HFFc6 (cell line): ENCODE measurements around the gene HTRA3. TPM values are rescaled to one million over a fixed set of nuclear protein-coding genes. Genes with fewer than 3 reads are reported as not detected.

Source experiments
- DNase-seq: peaks from one replicate; pipeline ENCODE4 v3.0.0-alpha.2; 2018
- H3K27ac Mint-ChIP-seq: 2 replicates; pipeline ENCODE4 v1.8.0; 2020; ENCODE audit warnings: mild to moderate bottlenecking, mixed read lengths
- H3K27me3 Mint-ChIP-seq: 2 replicates; pipeline ENCODE4 v1.8.0; 2021; ENCODE audit warnings: mild to moderate bottlenecking, moderate library complexity, mixed read lengths; ENCODE audit not compliant: insufficient read depth
- H3K36me3 Mint-ChIP-seq: 2 replicates; pipeline ENCODE4 v1.8.0; 2021; ENCODE audit warnings: low read depth, mixed read lengths
- H3K4me1 Mint-ChIP-seq: 2 replicates; pipeline ENCODE4 v1.8.0; 2020; ENCODE audit warnings: low read depth, mixed read lengths
- H3K4me3 Mint-ChIP-seq: 2 replicates; pipeline ENCODE4 v1.8.0; 2020; ENCODE audit warnings: mild to moderate bottlenecking, moderate library complexity, mixed read lengths
- H3K9me3 Mint-ChIP-seq: 2 replicates; pipeline ENCODE4 v1.8.0; 2020; ENCODE audit warnings: mild to moderate bottlenecking, mixed read lengths
- CTCF ChIP-seq: fragments of 200-600 bp; sonication (generic); IDR thresholded peaks from 2 replicates; pipeline ENCODE4 v1.5.0; 2021; ENCODE audit warnings: antibody characterized with exemption, mild to moderate bottlenecking
- total RNA-seq, 6 experiments: library from RNA; stranded (reverse); fragmentation: NEBNext Ultra II Directional; extraction: Animal tissue kit (Norgen Biotek cat#: 25700); gene quantifications; 2 replicates in 1 of 6; 3 replicates in 5 of 6; pipeline ENCODE4 v1.2.3, GENCODE V29; 2021

HTRA3 gene
- total RNA-seq, 6 experiments from 2014 or later, result 4.2 to 7.0 (median 4.8) TPM

DNA sequence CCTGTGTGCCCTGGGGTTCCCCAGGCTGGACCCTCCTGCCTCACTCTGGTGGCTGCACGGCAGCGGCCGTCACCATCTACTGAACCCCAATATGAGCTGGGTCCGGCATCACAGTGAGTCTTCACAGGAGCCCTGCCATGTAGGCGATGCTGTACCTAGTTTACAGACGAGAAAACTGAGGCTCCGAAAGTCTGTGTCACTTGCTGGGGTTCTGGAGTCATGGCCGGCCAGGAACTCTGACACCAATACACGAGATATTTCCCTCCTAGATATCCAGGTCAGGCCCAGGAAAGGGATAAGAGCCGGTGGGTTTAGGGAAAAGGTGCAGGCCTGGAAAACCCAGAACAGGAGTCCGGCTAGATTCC lies 74.4 kb downstream of the HTRA3 start:
- DNase-seq, result no peak
- Mint-ChIP-seq H3K27ac (no peak overlapping the region), H3K36me3 (no peaks in the 10 kb centered on the region), H3K9me3 (no peaks in the 10 kb centered on the region), H3K4me1 (no peaks in the 10 kb centered on the region; the same call in 1 of the 2 replicates), H3K27me3 (peaks cover 7% of the 10 kb centered on the region), H3K4me3 (no peak overlapping the region)
- TF ChIP-seq CTCF, result no peak

GRCh38 chr4:8344377-8344776 lies 74.8 kb downstream of the HTRA3 start:
- no peak overlapping the region for H3K4me3 Mint-ChIP-seq
- H3K27me3 Mint-ChIP-seq, result peaks cover 8% of the 10 kb centered on the region
- no peaks in the 10 kb centered on the region for H3K9me3 Mint-ChIP-seq
- H3K4me1 Mint-ChIP-seq, result no peaks in the 10 kb centered on the region; the same call in 1 of the 2 replicates
- no peak for DNase-seq
- no peak for TF ChIP-seq CTCF
- no peaks in the 10 kb centered on the region for H3K36me3 Mint-ChIP-seq
- no peak overlapping the region for H3K27ac Mint-ChIP-seq

DNA sequence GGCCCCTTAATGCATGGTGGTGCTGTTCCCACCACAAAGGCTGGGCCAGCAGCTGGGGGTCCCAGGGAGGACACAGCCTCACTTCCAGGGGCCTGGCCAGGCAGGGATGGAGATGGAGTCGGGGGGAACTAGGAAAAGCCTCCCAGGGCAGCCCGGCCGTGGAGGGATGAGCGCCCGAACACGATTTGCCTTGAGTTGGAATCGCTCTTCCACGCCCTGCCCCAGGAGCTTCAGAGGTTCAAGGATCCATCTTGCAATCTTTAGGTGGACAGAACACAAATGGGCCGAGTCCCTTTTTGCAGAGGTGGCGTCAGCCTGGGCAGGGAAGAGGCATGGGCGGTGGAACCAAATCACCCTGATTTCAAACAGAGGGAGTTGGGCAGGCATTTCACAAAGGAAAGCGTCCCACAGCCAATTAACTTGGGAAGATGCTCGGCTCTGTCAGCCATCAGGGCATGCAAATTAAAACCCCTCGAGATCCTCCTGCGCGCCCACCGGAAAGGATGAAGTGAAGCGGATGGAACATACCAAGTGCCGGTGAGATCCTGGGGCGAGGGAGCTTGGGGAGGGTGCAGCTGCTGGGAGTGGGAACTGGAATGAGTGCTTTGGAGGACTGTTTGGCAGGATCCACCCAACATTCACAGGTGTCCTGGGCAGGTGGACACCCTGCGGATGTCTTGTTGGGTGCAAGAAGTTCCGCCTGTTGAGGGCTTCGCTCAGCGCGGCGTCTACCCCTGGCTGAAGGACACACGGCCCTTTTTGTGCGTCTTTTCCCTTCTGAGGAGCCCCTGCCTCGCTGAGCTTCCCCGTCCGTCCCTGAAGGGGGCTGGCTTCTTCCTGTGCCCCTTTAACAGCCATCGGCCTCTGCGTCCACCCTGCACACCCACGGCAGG lies 75.7 kb downstream of the HTRA3 start:
- H3K4me3 Mint-ChIP-seq, result no peak overlapping the region
- H3K27ac Mint-ChIP-seq, result no peak overlapping the region
- H3K27me3 Mint-ChIP-seq, result peaks cover 11% of the 10 kb centered on the region
- no peaks in the 10 kb centered on the region for H3K36me3 Mint-ChIP-seq
- H3K9me3 Mint-ChIP-seq, result no peaks in the 10 kb centered on the region
- no peak for TF ChIP-seq CTCF
- DNase-seq, result no peak
- no peaks in the 10 kb centered on the region; the same call in 1 of the 2 replicates for H3K4me1 Mint-ChIP-seq

DNA sequence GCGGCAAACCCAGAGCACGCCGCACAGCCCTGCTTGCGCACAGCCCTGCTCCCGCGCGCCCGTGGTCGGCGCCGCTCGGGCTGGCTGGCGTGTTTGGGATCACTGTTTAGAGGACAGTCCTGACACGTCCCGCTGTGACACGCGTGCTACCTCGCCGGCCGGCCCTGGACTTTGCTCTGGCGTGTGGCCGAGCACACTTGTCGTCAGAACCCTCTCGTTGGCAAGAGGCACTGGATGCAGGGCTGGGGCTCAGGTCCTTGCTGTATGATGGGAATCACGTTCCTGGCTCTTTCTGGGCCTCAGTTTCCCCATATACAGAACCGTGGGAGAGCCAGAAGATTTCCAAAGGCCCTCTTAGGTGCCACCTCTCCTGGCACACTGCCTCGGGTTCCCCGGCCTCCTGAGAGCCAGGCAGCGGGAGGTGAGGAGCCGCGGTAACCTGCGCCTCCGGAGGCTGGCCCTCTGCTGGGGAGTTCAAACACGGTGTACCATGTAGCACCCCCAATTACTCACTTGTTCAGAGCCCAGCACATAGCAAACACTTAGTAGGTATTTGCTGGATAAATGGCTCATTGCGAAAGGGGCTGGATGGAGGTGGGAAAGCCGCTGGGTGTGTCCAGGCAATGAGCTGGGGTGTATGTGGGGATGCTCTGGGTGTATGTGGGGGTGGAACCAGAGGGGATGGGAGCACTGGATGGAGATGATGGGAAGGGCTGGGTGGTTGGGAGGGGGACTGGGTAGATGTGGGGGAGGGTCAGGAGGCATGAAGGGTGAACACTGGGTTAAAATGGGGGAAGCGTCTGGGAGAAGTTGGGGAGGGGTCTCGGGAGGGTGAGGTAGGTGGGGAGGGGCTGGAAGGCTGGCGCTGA lies 76.6 kb downstream of the HTRA3 start:
- H3K36me3 Mint-ChIP-seq, result no peaks in the 10 kb centered on the region
- DNase-seq, result no peak
- H3K27ac Mint-ChIP-seq, result no peak overlapping the region
- H3K27me3 Mint-ChIP-seq, result peaks cover 11% of the 10 kb centered on the region
- H3K9me3 Mint-ChIP-seq, result no peaks in the 10 kb centered on the region
- TF ChIP-seq CTCF, result no peak
- no peaks in the 10 kb centered on the region; the same call in 1 of the 2 replicates for H3K4me1 Mint-ChIP-seq
- H3K4me3 Mint-ChIP-seq, result no peak overlapping the region

- no peak for TF ChIP-seq CTCF
- Mint-ChIP-seq H3K27ac (no peak overlapping the region), H3K4me1 (no peaks in the 10 kb centered on the region; the same call in 1 of the 2 replicates), H3K9me3 (no peaks in the 10 kb centered on the region), H3K27me3 (peaks cover 11% of the 10 kb centered on the region), H3K36me3 (no peaks in the 10 kb centered on the region), H3K4me3 (no peak overlapping the region)
- DNase-seq, result no peak
These were observed 77.5 kb downstream of the HTRA3 start for GRCh38 chr4:8346838-8347605.
